CD14-positive monocyte (primary cell): Measurements from ENCODE around the gene ZNF524. TPM values are rescaled to one million over a fixed set of nuclear protein-coding genes. Genes with fewer than 3 reads are reported as not detected.

Experiments
- DNase-seq, 3 donors: peaks; one replicate each; pipeline ENCODE4 v3.0.0-alpha.2; 2011 to 2022
- H2AFZ ChIP-seq: 2 replicates; pipeline ENCODE4 v1.6.0; 2012; ENCODE audit warnings: mild to moderate bottlenecking, low read depth, low read length, inconsistent platforms; ENCODE audit not compliant: insufficient read depth, poor library complexity, severe bottlenecking
- H3K27ac ChIP-seq, 2 donors: 1 replicate in 1 of 2; 2 replicates in 1 of 2; pipeline ENCODE4 v1.5.1; 2012 to 2013; ENCODE audit warnings: low read length in 2 of 2, control low read depth in 1 of 2, inconsistent platforms in 1 of 2, low read depth in 1 of 2, mild to moderate bottlenecking in 1 of 2
- H3K27me3 ChIP-seq, 2 donors: one replicate each; pipeline versions ENCODE4 v1.6.0 to v1.6.1; 2011 to 2013; ENCODE audit warnings: low read length in 2 of 2; ENCODE audit not compliant: control insufficient read depth in 2 of 2, insufficient read depth in 2 of 2
- H3K36me3 ChIP-seq, 2 donors: replicated peaks in 1 of 2; 1 replicate in 1 of 2; 2 replicates in 1 of 2; pipeline versions ENCODE4 v1.5.1 to v1.6.1; 2012 to 2013; ENCODE audit warnings: low read length in 2 of 2, control low read depth in 1 of 2, inconsistent platforms in 1 of 2, mild to moderate bottlenecking in 1 of 2; ENCODE audit not compliant: insufficient read depth in 2 of 2, control insufficient read depth in 1 of 2
- H3K4me1 ChIP-seq, 2 donors: 1 replicate in 1 of 2; 2 replicates in 1 of 2; pipeline versions ENCODE4 v1.5.1 to v1.6.1; 2012 to 2013; ENCODE audit warnings: low read length in 2 of 2, control low read depth in 1 of 2, inconsistent platforms in 1 of 2, mild to moderate bottlenecking in 1 of 2, moderate library complexity in 1 of 2; ENCODE audit not compliant: insufficient read depth in 2 of 2, control insufficient read depth in 1 of 2
- H3K4me2 ChIP-seq: replicated peaks from 2 replicates; pipeline ENCODE3; 2012; ENCODE audit warnings: low read length, moderate library complexity, mild to moderate bottlenecking; ENCODE audit not compliant: poor library complexity, severe bottlenecking; ENCODE audit errors: extremely low read depth
- H3K4me3 ChIP-seq, 3 experiments: fragments of 200-600 bp in 1 of 3; sonication (generic) in 1 of 3; replicated peaks in 1 of 3; 1 replicate in 2 of 3; 2 replicates in 1 of 3; pipeline ENCODE4 v1.5.1; 2011 to 2013; ENCODE audit warnings: low read length in 3 of 3, mild to moderate bottlenecking in 3 of 3, control low read depth in 2 of 3, low read depth in 2 of 3, inconsistent platforms in 1 of 3, moderate library complexity in 1 of 3
- H3K79me2 ChIP-seq: 2 replicates; pipeline ENCODE4 v1.6.0; 2012; ENCODE audit warnings: mild to moderate bottlenecking, control low read depth, inconsistent platforms, low read length, moderate library complexity; ENCODE audit not compliant: insufficient read depth
- H3K9ac ChIP-seq: 2 replicates; pipeline ENCODE4 v1.6.0; 2017; ENCODE audit warnings: low read length, mild to moderate bottlenecking; ENCODE audit not compliant: insufficient read depth, poor library complexity, severe bottlenecking
- H3K9me3 ChIP-seq, 2 donors: replicated peaks in 1 of 2; 1 replicate in 1 of 2; 2 replicates in 1 of 2; pipeline versions ENCODE4 v1.5.1 to v1.6.1; 2012 to 2013; ENCODE audit warnings: low read length in 2 of 2, control low read depth in 1 of 2; ENCODE audit not compliant: control insufficient read depth in 1 of 2, insufficient read depth in 1 of 2
- H4K20me1 ChIP-seq: 2 replicates; pipeline ENCODE4 v1.6.0; 2012; ENCODE audit warnings: mild to moderate bottlenecking, low read length, control low read depth, moderate library complexity; ENCODE audit not compliant: insufficient read depth
- H3K27ac Mint-ChIP-seq, 7 donors: one replicate each; pipeline ENCODE4 v1.8.0; 2020; ENCODE audit warnings: mild to moderate bottlenecking in 7 of 7, mixed read lengths in 7 of 7, moderate library complexity in 6 of 7, inconsistent platforms in 2 of 7
- H3K27me3 Mint-ChIP-seq, 3 donors: one replicate each; pipeline ENCODE4 v1.8.0; 2021 to 2022; ENCODE audit warnings: low read depth in 3 of 3, mild to moderate bottlenecking in 3 of 3, mixed read lengths in 3 of 3, moderate library complexity in 3 of 3, inconsistent platforms in 1 of 3
- H3K36me3 Mint-ChIP-seq, 2 donors: one replicate each; pipeline ENCODE4 v1.8.0; 2020; ENCODE audit warnings: mixed read lengths in 2 of 2, inconsistent platforms in 1 of 2, mild to moderate bottlenecking in 1 of 2
- H3K4me1 Mint-ChIP-seq: one replicate; pipeline ENCODE4 v1.8.0; 2020; ENCODE audit warnings: mild to moderate bottlenecking, mixed read lengths
- H3K4me3 Mint-ChIP-seq, 2 donors: one replicate each; pipeline ENCODE4 v1.8.0; 2020; ENCODE audit warnings: mild to moderate bottlenecking in 2 of 2, mixed read lengths in 2 of 2, moderate library complexity in 1 of 2
- H3K9me3 Mint-ChIP-seq, 7 donors: one replicate each; pipeline ENCODE4 v1.8.0; 2020 to 2022; ENCODE audit warnings: mixed read lengths in 7 of 7, mild to moderate bottlenecking in 6 of 7, moderate library complexity in 6 of 7, inconsistent platforms in 2 of 7
- CTCF ChIP-seq: fragments of 200-600 bp; IDR thresholded peaks from one replicate; pipeline ENCODE4 v1.8.0; 2022; ENCODE audit warnings: antibody characterized with exemption, mild to moderate bottlenecking
- WGBS: methylation state at CpG from one replicate; pipeline ENCODE4 v1.1.5; 2013; ENCODE audit warnings: missing lambda C conversion rate; ENCODE audit not compliant: insufficient coverage; 5-methylcytosine and 5-hydroxymethylcytosine counted together
- intact Hi-C, 2 donors: fragments of 100-400 bp; cut with micrococcal nuclease; formaldehyde crosslinking; loops; one replicate each; pipeline versions ENCODE4 v1.15.0 to v1.15.1; 2023
- polyA plus RNA-seq, 3 donors: library from polyadenylated mRNA; depleted of rRNA in 1 of 3; unstranded in 2 of 3; stranded (reverse) in 1 of 3; fragments of 300-500 nt in 2 of 3; fragments of >200 nt in 1 of 3; fragmentation: Illumina TruSeq in 2 of 3; gene quantifications; 1 replicate in 2 of 3; 2 replicates in 1 of 3; pipeline ENCODE4 v1.2.3, GENCODE V29; 2012 to 2021

The ZNF524 gene
- polyA plus RNA-seq, 3 donors: 27.9 to 45.7 (median 41.8) TPM

- H3K9me3 ChIP-seq: no peaks in the 10 kb centered on the region
- peak overlapping the region in 1 of 7 donors; percentile 28 for H3K27ac Mint-ChIP-seq
- peaks cover 39 to 46% of the 10 kb centered on the region in 2 donors for H3K4me1 ChIP-seq
- peak overlapping the region; percentile 65 for H3K9ac ChIP-seq
- TF ChIP-seq CTCF: no peak
- 9% methylated on average over 19 of the region's 25 CpGs for WGBS
- H3K9me3 Mint-ChIP-seq: peaks cover 0 to 2% (median 0%) of the 10 kb centered on the region in 7 donors
- intact Hi-C loops: no loop called here
- H3K36me3 Mint-ChIP-seq: peaks cover 9 to 32% of the 10 kb centered on the region in 2 donors
- H3K4me3 ChIP-seq: peak overlapping the region; percentile 46 to 83 (median 61)
- no peak overlapping the region for H3K27ac ChIP-seq
- peak overlapping the region; percentile 75 to 88 for H3K4me3 Mint-ChIP-seq
- DNase-seq: peak in 1 of 3 donors; percentile 23
- H2AFZ ChIP-seq: peak overlapping the region; percentile 88
- H3K79me2 ChIP-seq: peaks cover 18% of the 10 kb centered on the region
- peaks cover 11 to 13% of the 10 kb centered on the region in 2 donors for H3K36me3 ChIP-seq
- H3K4me1 Mint-ChIP-seq: peaks cover 39% of the 10 kb centered on the region
- peaks cover 10% of the 10 kb centered on the region for H4K20me1 ChIP-seq
- H3K4me2 ChIP-seq: peak overlapping the region; percentile 92
- peaks cover 6 to 11% (median 8%) of the 10 kb centered on the region in 3 donors for H3K27me3 Mint-ChIP-seq
- H3K27me3 ChIP-seq: no peaks in the 10 kb centered on the region
These were observed 48.6 kb downstream of the ZNF524 start for GRCh38 chr19:55648585-55649267.

- H3K27ac ChIP-seq: no peak overlapping the region
These were observed 49.4 kb downstream of the ZNF524 start for GRCh38 chr19:55649268-55650125.

More at GRCh38 chr19:55649268-55650125, 49.4 kb downstream of the ZNF524 start:
- H3K4me3 Mint-ChIP-seq: no peak overlapping the region
- Histone ChIP-seq H3K9me3 (no peaks in the 10 kb centered on the region), H3K4me1 (peaks cover 32 to 38% of the 10 kb centered on the region in 2 donors), H3K27me3 (no peaks in the 10 kb centered on the region), H4K20me1 (peaks cover 5% of the 10 kb centered on the region), H3K4me3 (peak overlapping the region in 1 of 3 experiments; percentile 83), H3K36me3 (peaks cover 11 to 12% of the 10 kb centered on the region in 2 donors), H2AFZ (no peak overlapping the region), H3K79me2 (peaks cover 11% of the 10 kb centered on the region), H3K9ac (no peak overlapping the region), H3K4me2 (peak overlapping the region; percentile 92)
- H3K27ac Mint-ChIP-seq: peak overlapping the region in 1 of 7 donors; percentile 32
- peaks cover 0 to 2% (median 0%) of the 10 kb centered on the region in 7 donors for H3K9me3 Mint-ChIP-seq
- peaks cover 9 to 30% of the 10 kb centered on the region in 2 donors for H3K36me3 Mint-ChIP-seq
- TF ChIP-seq CTCF: no peak
- H3K4me1 Mint-ChIP-seq: peaks cover 31% of the 10 kb centered on the region
- intact Hi-C loops: loop anchor here in 1 of 2 donors (10.0 kb wide), 1 partner anchor 1455 kb away; the partner anchor contains the start of gene TSEN34
- WGBS: 67% methylated on average over 14 of the region's 17 CpGs
- peaks cover 6 to 11% (median 8%) of the 10 kb centered on the region in 3 donors for H3K27me3 Mint-ChIP-seq
- DNase-seq: no peak
